Measurements from ENCODE around the gene DDX1. TPM values are rescaled to one million over a fixed set of nuclear protein-coding genes. Genes with fewer than 3 reads are reported as not detected.

The DDX1 gene
- total and polyA plus RNA-seq, 9 of the 15 experiments (the other 6 are each of a cell fraction or from before 2014, with no cell fraction given), result 116 to 277 (median 232) TPM

DNA sequence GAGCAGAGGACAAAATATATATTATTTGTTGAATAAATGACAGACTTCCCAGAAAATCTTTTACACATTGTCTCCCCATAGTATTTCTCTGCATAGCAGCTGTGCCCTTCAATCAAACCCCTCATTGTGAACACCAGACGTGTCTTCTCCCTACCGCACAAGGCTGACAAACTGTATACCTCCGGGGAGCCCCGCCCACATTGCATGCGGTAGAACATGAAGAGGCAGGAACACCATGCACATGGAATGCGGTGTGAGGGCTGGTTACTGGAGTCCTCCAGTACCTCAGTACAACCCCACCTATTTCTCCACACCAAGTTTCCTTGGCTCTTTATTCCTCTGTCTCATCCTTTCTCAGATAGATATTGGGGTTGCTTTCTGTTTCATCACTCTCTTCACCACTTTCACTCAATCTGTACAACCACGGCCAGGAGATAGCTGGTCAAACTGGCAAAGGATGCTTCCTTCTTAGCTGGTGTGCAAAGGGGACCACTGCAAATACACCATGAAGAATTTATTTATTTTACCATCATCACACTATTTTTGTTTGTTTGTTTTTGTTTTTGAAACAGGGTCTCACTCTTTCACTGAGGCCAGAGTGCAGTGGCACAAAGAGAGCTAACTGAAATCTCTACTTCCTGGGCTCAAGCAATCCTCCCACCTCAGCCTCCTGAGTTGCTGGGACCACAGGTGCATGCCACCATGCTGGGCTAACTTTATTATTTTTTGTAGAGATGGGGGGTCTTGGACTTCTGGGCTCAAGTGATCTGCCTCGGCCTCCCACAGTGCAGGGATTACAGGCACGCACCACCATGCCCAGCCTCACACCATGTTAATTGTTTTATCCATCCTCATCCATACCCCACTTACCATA, 28.2 kb upstream of the DDX1 start (continued):
- peak; percentile 59 for TF ChIP-seq SOX6 (IDR thresholded peaks at IDR 0.05)
- TF ChIP-seq SMARCA4 (IDR thresholded peaks at IDR 0.05), result peak; percentile 22; the same call in 1 of the 2 replicates
- no peak for TF ChIP-seq ARID3A (IDR thresholded peaks at IDR 0.05; ENCODE audit: borderline replicate concordance, low read depth, low read length)
- TF ChIP-seq, protein P1, sequence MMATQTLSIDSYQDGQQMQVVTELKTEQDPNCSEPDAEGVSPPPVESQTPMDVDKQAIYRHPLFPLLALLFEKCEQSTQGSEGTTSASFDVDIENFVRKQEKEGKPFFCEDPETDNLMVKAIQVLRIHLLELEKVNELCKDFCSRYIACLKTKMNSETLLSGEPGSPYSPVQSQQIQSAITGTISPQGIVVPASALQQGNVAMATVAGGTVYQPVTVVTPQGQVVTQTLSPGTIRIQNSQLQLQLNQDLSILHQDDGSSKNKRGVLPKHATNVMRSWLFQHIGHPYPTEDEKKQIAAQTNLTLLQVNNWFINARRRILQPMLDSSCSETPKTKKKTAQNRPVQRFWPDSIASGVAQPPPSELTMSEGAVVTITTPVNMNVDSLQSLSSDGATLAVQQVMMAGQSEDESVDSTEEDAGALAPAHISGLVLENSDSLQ (IDR thresholded peaks at IDR 0.05), result peak; percentile 7; the same call in 1 of the 2 replicates
- TF ChIP-seq HNRNPUL1 (IDR thresholded peaks at IDR 0.05; ENCODE audit: low read length), result no peak
- TF ChIP-seq HDAC8 (tag; IDR thresholded peaks at IDR 0.05), result 0 out of 2 replicates have a peak, but pooled peaks have one; percentile 52
- peak; percentile 66 for TF ChIP-seq CXXC5 (CRISPR knock-in tag; IDR thresholded peaks at IDR 0.05)
- TF ChIP-seq GTF2F1 (IDR thresholded peaks at IDR 0.05; ENCODE audit: low read depth, low read length), result no peak
- TF ChIP-seq NELFE (IDR thresholded peaks at IDR 0.05; ENCODE audit: insufficient read depth, insufficient read length), result no peak
- TF ChIP-seq TEAD4 (IDR thresholded peaks at IDR 0.05; ENCODE audit: low read length), result no peak
- TF ChIP-seq TEAD4 (CRISPR knock-in tag; IDR thresholded peaks at IDR 0.05; ENCODE audit: borderline replicate concordance), result no peak
- TF ChIP-seq BDP1 (IDR thresholded peaks at IDR 0.05; ENCODE audit: insufficient read depth, insufficient read length), result no peak
- TF ChIP-seq HSF4 (CRISPR knock-in tag; IDR thresholded peaks at IDR 0.05; ENCODE audit: borderline replicate concordance), result no peak
- TF ChIP-seq CEBPG (CRISPR knock-in tag; IDR thresholded peaks at IDR 0.05), result peak; percentile 89
- peak; percentile 81 to 95 for TF ChIP-seq CEBPG (tag; conservative IDR thresholded peaks at IDR 0.05 in 1 of 2, IDR thresholded peaks at IDR 0.05 in 1 of 2)
- no peak for TF ChIP-seq CBX3 (IDR thresholded peaks at IDR 0.05; ENCODE audit: borderline replicate concordance in 1 of 2, low read length in 2 of 2)
- no peak for TF ChIP-seq STAG1 (CRISPR knock-in tag; IDR thresholded peaks at IDR 0.05; ENCODE audit: borderline replicate concordance)
- no peak for TF ChIP-seq NR2C1 (IDR thresholded peaks at IDR 0.05)
- no peak for TF ChIP-seq NR2C1 (tag; IDR thresholded peaks at IDR 0.05)
- no peak for TF ChIP-seq PRPF4 (IDR thresholded peaks at IDR 0.05; ENCODE audit: insufficient read depth, low read depth, low read length, poor library complexity, severe bottlenecking)
- no peak for TF ChIP-seq POLR3G (IDR thresholded peaks at IDR 0.05; ENCODE audit: extremely low read depth, insufficient read length, insufficient replicate concordance)
- TF ChIP-seq ZKSCAN1 (IDR thresholded peaks at IDR 0.05; ENCODE audit: low read depth, low read length), result no peak
- TF ChIP-seq, protein P2, sequence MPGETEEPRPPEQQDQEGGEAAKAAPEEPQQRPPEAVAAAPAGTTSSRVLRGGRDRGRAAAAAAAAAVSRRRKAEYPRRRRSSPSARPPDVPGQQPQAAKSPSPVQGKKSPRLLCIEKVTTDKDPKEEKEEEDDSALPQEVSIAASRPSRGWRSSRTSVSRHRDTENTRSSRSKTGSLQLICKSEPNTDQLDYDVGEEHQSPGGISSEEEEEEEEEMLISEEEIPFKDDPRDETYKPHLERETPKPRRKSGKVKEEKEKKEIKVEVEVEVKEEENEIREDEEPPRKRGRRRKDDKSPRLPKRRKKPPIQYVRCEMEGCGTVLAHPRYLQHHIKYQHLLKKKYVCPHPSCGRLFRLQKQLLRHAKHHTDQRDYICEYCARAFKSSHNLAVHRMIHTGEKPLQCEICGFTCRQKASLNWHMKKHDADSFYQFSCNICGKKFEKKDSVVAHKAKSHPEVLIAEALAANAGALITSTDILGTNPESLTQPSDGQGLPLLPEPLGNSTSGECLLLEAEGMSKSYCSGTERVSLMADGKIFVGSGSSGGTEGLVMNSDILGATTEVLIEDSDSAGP (CRISPR knock-in tag; IDR thresholded peaks at IDR 0.05), result no peak
- peak; percentile 60; the same call in 1 of the 2 replicates for TF ChIP-seq EP300 (IDR thresholded peaks at IDR 0.05; ENCODE audit: low read length)
- TF ChIP-seq TAF15 (IDR thresholded peaks at IDR 0.05; ENCODE audit: low read depth, low read length), result no peak
- TF ChIP-seq ZNF561 (CRISPR knock-in tag; conservative IDR thresholded peaks at IDR 0.05), result no peak

Data from K562 (cell line).